Gastrocnemius medialis (tissue), 4 donors: ENCODE results near the gene LCT.

ENCODE experiments used
- CTCF ChIP-seq, 5 experiments: fragments of 450-650 bp in 3 of 5; fragments of 200-600 bp in 2 of 5; sonication (generic) in 2 of 5; IDR thresholded peaks in 4 of 5; conservative IDR thresholded peaks in 1 of 5; 1 replicate in 4 of 5; 2 replicates in 1 of 5; pipeline ENCODE4 v1.5.1; 2016 to 2019; ENCODE audit warnings: antibody characterized with exemption in 5 of 5, mild to moderate bottlenecking in 3 of 5, moderate library complexity in 3 of 5
- POLR2A ChIP-seq, 2 donors: fragments of 450-650 bp; IDR thresholded peaks; one replicate each; pipeline ENCODE4 v1.6.1; 2017; ENCODE audit warnings: antibody characterized with exemption in 2 of 2, mild to moderate bottlenecking in 2 of 2, moderate library complexity in 2 of 2

DNA sequence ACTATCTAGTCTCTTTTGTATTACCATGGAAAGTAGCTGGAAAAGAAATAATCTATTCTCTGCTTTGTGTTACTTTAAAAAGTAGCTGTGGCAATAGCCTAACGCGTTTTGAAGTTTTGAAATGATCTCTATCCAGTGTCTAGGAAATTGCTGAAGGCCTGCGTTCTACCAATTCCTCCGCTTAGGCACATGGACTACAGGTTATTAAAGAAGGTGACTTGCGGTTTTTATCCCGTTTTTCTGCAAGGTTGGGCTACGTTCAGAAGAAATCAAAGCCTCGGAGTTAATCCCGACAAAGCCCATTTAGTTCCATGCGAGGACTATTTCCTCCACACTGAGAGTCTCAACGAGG lies 96.0 kb downstream of the LCT start:
- no peak for TF ChIP-seq POLR2A (IDR thresholded peaks at IDR 0.05)
- no peak for TF ChIP-seq CTCF (IDR thresholded peaks at IDR 0.05 in 4 of 5, conservative IDR thresholded peaks at IDR 0.05 in 1 of 5)
